Kidney glomerular epithelial cell (primary cell): ENCODE measurements around the gene ADGRV1.
"Not testable (repeated sequence)": the region's sequence is repeated elsewhere in the genome, so short reads cannot be mapped to it uniquely, and the experiment has no call there.

Source experiments
- DNase-seq: peaks from one replicate; lab custom pipeline; 2025; lab: John Stamatoyannopoulos, UW

Gene ADGRV1

DNA sequence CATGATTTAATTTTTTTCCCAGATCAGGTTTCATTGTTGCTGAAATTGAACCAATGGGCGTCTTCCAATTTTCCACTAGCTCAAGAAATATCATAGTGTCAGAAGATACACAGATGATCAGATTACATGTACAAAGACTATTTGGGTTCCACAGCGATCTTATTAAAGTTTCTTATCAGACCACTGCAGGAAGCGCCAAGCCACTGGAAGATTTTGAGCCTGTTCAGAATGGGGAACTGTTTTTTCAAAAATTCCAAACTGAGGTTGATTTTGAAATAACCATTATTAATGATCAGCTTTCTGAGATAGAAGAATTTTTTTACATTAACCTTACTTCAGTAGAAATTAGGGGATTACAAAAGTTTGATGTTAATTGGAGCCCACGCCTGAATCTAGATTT lies 251.6 kb downstream of the ADGRV1 start:
- no peak for DNase-seq

DNA sequence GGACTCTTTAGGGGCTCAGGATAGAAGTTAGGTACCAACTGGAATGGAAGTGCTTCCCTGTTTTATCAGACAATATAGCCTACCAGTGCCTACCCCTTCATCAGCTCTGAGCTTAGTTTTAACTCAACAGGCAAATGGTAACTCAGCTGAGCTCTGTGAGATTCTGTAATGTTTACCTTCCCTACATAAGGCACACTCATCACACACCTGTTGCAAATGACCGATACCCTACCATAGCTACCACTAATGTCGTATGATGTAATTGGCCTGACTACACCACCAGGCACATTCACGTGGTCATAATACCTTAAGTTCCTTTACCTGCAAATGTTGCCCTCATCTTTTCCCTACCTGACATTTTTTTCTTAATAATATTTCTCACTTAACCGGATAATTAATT lies 254.8 kb downstream of the ADGRV1 start:
- no peak for DNase-seq

DNA sequence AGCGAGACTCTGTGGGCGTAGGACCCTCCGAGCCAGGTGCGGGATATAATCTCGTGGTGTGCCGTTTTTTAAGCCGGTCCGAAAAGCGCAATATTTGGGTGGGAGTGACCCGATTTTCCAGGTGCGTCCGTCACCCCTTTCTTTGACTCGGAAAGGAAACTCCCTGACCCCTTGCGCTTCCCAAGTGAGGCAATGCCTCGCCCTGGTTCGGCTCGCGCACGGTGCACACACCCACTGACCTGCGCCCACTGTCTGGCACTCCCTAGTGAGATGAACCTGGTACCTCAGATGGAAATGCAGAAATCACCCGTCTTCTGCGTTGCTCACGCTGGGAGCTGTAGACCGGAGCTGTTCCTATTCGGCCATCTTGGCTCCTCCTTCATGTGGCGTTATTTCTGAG lies 263.5 kb downstream of the ADGRV1 start:
- DNase-seq: not testable (repeated sequence)

DNA sequence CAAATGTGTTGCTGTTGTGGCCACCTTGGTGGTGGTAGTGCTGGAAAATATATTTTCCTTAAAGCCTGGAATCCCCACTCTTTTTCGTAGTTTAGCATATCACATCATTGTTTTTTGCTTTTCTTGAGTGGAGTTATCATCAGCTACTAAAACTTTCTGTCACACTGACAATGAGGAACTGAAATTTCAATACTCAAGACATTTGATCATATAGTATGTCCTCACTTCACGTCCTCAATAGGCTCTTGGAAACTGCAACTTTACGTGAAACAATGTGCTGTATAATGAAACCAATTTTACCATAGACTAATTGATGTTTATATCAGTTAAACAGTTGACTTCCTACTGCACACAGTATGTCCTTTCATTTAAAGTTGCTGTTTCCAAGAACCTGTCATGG lies 265.8 kb downstream of the ADGRV1 start:
- no peak for DNase-seq

DNA sequence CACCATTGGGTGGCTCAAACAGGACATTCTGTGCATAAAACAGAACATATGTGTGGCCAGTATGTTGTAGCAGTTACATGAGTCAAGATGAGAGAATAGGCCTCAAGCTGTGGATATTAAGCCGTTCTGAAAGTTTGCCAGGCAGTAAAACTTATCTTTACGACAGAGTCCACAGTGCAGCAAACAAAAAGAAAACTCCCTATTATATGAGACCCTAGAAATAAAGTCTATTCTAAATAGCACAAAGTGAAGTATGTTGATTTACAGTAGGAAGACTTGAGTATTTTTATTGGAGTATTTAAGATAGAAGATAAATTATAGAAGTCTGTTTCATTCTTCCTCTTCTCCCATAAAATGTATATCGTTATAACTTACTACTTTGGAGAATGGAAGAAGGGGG lies 271.5 kb downstream of the ADGRV1 start:
- DNase-seq: no peak

DNA sequence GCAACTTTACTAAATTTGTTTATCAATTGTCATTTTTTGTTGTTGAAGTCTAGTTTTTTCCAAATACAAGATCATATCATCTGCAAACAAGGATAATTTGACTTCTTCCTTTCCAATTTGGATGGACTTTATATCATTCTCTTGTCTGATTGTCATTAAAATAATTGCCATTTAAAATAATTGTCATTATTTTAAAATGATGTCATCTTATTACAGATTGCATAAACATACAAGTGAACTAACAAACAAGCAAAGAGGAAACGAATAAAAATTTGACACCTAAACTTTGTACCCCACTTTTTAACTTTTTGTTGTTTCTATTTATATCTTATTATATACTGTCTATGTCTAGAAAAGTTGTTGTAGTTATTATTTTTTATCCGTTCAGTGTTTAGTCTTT lies 275.2 kb downstream of the ADGRV1 start:
- no peak for DNase-seq

DNA sequence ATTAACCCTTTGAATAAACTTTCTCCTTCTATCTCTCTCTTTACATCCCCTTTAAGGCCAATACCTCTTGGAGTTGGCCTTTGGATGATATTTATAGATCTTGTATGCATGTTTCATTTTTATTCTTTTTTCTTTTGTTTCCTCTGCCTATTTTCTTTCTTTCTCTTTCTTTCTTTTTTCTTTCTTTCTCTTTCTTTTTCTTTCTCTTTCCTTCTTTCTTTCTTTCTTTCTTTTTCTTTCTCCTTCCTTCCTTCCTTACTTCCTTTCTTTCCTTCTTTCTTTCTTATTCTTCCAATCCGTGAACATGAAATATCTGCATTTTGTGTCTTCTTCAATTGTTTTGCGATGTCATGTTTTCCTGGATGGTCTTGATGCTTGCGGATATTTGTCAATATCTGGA lies 276.1 kb downstream of the ADGRV1 start:
- no peak for DNase-seq

DNA sequence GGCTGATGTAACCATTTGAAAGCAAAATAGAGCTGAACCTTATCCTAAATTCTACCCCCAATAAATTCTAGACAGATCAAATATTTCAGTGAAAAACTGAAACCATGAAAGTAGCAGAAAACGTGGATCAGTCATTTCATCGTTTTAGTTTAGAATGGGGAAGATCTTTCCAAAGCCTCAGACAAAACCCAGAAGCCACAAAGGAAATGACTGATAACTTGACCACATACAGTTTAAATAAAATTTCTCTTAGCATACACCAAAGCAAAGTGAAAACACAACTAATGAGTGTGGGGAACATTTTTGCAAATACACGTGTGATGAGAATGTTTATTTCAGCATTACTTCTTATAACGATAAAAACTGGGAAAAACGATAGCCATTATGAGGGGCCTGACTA lies 284.8 kb downstream of the ADGRV1 start:
- DNase-seq: no peak

DNA sequence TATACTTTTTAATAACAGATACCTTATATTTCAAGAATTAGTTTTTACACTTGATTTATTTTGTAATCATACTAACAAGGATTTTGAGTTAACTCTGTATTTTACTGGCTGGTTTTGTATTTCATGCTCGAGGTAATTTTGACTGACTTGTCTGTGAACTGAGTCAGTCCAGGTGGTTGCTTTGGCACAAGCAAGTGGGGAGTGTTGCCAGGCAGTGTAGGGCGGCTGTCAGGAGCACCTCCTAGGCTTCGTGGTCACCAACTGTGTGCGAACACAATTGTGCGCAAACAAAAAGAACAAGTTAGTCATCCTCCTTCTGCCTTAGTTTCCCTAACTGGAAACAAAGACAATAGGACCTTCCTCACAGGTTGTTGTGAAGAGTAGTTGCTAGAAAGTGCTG lies 286.3 kb downstream of the ADGRV1 start:
- no peak for DNase-seq

DNA sequence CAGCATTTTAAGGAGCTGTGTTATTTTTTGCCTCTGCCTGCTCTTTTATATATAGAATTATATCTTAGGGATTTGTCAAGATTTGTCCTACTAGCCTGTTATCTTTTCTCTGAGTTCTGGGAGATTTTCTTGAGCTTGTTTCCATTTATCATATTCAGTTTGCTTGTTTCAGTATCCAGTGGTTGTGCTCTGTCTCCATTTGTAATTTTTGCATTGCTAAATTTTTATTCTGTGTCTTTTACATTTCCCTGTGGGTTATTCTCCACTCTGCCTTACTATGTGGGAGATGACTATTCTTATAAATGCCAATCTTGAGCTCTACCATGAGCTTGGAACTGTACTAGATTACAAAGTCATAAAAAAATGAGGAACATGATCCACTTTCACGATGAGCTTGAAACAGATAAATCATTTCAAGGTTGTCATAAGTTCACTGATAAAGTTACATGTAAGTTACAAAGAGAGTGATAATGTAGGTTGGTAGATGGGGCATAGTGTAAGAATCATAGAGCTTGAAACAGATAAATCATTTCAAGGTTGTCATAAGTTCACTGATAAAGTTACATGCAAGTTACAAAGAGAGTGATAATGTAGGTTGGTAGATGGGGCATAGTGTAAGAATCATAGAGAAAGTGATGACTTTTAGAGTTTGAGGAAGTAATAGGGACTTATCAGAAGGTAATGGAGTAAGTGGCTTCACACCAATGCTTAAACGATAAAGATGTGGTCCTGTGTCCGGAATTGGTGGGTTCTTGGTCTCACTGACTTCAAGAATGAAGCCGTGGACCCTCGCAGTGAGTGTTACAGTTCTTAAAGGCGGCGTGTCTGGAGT lies 287.3 kb downstream of the ADGRV1 start:
- DNase-seq: no peak

DNA sequence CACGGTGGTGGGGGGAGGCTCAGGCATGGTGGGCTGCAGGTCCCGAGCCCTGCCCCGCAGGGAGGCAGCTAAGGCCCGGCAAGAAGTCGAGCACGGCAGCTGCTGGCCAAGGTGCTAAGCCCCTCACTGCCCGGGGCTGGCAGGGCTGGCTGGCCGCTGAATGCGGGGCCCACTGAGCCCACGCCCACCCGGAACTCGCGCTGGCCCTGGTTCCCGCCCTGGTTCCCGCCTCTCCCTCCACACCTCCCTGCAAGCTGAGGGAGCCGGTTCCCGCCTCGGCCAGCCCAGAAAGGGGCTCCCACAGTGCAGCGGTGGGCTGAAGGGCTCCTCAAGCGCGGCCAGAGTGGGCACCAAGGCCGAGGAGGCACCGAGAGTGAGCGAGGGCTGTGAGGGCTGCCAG lies 289.0 kb downstream of the ADGRV1 start:
- not testable (repeated sequence) for DNase-seq

DNA sequence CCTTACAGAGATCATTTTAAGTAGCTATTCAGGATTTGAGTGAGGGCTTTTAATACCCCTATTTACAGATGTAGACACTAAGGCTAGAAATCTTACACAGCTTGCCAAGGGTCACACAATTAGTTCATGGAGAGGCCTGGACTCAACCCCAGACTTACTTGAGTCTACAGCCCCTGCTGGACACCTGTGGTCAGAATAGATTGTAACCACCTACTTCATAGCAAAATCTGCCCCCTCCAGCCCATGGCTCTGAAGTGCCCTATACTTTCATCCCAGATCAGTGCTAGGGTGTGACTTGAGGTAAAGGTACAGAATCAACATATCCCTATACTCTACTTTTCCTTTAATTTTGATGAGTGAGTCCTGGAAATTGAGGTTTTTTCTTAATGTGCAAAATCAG lies 291.3 kb downstream of the ADGRV1 start:
- DNase-seq: no peak

DNA sequence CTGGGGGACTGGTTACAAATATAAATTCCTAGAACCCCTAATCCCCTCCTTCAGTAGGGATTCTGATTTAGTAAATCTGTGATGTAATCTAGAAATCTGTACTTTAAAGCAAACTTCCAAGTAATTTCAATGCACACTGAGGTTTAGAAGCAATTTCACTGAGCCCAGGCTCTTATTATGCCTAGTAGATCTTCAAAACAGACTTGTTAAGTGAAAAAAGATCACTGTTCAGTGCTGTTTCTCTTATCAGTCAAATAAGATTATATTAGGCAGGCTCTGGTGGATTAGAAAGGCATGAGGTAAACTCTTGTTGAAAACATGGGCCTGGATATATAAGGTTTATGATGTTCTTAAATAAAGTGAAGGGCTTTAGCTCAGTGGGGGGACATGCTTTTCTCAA lies 293.9 kb downstream of the ADGRV1 start:
- no peak for DNase-seq

DNA sequence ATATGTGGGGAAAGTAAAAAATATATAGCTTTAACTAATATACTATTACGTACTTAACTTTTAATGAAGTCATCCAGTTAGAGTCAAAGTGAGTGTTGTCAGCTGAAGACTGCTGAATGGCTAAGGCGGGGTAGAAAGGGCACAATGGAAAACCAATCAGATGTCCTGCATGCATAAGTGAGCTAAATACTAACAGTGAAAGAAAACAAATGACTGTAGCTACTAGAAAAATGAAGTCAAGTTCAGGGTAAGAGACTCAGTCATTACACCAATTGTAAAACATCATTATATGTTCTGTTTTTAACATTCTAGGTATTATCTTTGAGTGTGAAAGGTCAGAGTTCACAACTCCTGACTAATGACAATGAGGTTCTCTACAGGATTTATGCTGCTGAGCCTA lies 295.2 kb downstream of the ADGRV1 start:
- DNase-seq: no peak

DNA sequence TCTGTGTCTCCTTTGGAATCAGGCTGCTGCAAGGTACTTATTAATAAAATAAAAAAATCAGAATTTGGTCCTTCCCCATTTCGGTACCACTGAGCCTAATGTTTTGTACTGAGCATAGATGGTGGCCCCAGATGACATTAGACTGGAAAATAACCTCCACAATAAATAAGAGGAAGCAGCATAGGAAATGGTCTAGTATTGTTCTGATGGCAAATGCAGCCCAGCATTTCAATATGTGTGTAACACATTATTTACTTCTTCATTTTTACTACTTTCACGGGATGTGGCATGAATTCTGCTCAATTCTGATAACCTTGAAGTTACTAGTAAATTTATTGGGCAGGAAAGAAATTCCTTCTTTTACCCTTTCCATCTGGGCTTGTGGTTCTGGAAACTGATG lies 295.6 kb downstream of the ADGRV1 start:
- no peak for DNase-seq

DNA sequence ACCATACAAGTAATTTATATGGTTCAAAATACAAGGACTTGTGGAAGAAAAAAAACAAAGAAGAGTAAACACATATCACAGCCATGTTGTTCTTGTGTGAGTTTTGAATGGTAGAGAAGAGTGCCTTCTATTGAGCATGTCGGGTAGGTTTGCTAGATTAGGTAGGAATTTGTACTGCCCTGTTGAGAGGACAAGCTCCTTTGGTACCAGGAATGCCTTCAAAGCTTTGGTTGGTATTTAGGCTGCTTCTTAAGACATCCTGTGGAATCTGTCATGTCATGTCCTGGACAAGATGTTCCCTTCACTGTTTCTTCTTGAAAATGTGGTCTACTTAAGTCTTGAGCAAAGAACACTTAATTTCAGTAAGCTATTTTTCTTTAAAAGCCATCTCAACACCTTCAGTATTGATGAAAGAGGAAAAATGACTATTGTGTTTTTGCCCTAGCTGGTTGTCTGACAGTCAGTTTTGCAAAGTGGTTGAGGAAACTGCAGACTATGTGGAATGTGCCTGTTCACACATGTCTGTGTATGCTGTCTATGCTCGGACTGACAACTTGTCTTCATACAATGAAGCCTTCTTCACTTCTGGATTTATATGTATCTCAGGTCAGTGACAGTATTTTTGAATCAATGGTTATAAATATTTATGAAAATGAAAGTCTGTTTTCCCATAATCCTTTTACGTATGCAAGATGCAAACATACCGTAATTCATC lies 296.9 kb downstream of the ADGRV1 start:
- DNase-seq: no peak

DNA sequence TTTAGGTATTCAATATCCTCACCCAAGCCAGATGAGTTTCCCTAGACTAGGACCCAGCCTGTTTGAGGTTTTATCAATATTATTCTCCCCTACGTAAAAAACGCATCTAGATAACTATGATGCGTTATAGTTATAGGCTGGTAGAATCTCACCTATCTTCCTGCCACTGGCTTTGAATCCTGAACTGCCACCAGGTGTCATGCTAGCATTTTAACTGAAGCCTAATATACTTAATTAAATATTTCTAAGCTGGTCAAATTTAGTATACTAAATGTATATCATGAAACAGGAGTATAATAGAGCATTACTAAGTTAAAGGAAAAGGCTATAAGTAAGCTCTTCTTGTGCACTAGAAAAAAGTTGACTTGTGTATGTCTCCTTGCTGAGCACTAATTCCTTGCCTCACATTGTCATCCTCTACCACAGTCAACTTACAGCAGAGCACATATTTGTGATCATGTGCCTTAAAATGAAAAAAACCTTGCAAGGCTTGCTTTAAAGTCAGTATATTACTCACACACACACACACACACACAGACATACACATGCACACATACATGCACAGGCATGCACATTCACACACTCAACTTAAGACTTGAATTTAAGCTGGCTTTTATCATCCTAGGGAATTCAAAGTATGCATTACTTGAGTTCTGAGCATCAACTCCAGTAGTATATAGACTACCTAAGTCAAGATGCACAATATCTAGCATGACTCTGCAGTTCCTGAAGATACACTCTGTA lies 303.4 kb downstream of the ADGRV1 start:
- no peak for DNase-seq

DNA sequence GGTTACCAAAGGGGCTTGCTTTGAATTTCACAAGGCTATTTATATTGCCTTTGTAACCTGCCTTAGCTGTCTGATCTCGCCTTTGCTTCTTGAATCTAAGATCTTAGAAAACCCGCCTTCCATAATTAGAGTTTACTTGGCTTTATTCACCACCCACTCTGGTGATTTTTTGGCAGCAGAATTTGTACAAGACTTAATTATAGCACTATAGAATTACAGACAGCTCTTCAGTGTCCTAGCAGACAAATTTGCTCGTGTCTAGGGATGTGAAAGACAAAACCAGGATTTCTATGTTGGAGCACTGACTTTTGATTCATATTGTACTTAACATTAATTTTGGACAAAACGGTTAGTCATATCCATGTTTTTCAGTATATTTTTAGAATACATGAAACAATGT lies 306.6 kb downstream of the ADGRV1 start:
- DNase-seq: no peak

DNA sequence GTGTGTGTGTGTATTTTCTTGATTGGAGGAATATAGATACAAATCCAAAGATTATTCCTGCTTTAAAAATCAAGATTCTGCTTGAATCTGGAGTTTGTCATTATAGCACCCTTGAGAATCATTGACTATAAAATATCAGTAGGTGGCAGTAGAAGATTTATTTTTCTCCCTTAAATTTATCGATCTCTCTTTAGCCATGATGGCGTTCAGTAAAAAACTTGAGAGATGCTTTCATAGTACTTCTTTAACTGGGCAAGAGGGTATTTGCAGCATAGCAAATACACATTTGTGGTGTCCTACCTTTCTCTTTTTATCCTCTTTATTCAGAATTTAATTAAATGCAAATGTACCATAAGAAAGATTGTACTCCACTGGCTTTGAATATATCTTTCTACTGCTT lies 307.7 kb downstream of the ADGRV1 start:
- peak; percentile 66 for DNase-seq

DNA sequence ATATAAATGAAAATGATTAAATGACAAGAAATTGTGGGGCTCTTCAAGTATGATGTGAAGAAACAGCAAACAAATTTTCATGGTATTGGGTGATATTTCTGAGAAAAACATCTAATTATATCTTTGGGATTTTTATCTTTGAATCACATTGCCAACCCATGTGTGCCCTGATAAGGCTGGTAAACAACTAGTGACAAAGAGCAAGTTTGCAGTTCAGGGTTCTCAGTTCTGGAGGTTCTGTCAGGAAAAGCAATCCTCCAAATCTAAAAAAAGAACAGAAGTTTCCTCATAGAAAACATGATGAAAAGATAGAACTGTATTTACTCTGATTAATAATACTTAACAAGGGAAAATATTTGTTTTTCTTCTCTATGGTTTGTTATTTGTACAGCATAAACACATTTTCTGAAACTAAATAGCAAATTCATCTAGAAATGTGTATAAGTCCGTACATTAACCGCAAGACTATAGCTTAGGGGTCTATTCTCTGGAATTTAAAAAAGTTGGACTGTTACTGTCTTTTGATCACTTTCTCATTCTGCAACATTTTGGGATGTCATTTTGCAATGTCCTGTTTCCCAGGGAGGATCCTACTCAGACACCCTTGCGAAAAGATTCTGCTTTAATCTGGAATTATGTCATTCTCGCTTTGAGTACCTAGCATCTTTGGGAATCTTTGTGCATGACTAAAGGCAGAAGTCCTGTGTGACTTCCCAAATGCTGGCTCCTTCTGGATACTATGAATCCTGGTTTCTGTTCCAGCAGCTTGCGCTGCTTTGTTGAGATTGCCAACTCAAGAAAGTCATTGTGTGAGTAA lies 308.5 kb downstream of the ADGRV1 start:
- no peak for DNase-seq

DNA sequence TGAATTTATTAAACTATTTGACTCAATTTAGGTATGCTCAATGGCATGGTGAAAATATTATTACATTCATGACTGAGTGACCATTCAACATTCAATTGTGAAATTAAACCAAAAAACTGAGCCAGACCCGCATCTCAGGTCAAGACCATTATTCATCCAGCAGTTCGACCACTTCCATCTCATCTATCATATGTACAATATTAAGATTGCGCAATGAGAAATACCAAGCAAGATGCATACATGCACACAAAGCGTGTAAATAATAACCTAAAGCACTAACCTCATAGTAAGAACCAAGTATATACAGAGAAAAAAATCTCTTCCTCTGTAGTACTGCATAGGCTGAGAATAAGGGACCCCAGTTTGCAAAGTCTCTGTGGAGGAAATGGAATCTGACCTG lies 310.2 kb downstream of the ADGRV1 start:
- DNase-seq: no peak

DNA sequence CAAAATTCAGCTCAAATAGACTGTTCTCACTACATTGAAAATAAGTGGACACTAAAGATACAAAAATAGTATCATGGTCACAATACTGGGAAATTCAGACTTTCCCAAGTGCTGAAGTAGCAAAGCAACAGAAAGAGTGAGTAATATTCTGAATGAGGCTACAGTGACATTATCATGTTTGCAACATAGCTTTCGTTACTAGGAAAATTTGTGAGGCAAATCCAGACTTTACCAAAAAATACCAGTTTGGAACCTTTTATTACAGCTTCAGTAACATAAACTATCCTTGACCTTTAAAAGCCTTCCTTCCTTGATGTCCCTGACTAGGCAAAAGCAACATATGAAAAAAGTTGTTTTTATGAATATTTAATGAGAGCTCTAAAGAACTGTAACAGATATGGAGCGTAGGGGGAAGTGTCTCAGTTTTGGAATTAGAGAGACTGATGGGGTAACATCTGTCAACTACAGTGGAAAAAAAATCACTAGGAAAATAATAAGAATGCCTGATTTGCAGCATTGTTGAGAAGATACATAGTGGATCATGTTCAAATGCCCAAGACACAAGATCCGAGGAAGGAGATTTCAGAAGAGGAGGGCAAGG lies 312.9 kb downstream of the ADGRV1 start:
- no peak for DNase-seq
